HepG2 (cell line): ENCODE results near the gene SECISBP2L. TPM values are rescaled to one million over a fixed set of nuclear protein-coding genes. Genes with fewer than 3 reads are reported as not detected.

ENCODE experiments used
- CREM ChIP-seq, 2 experiments: sonication (generic) in 1 of 2; formaldehyde crosslinking in 1 of 2; IDR thresholded peaks; 2 replicates each; pipeline versions ENCODE4 v1.4.0 to v1.6.1; 2016 to 2020; ENCODE audit warnings: antibody characterized with exemption in 1 of 2, mild to moderate bottlenecking in 1 of 2, missing genetic modification reagents in 1 of 2
- EEA1 ChIP-seq: sonication (generic); formaldehyde crosslinking; IDR thresholded peaks from 2 replicates; pipeline ENCODE4 v1.5.1; 2020; ENCODE audit warnings: mild to moderate bottlenecking, missing genetic modification reagents, borderline replicate concordance
- FOXA1 ChIP-seq, 2 experiments: fragments of 450-650 bp in 1 of 2; sonication (generic) in 1 of 2; formaldehyde crosslinking in 1 of 2; IDR thresholded peaks; 2 replicates each; pipeline versions ENCODE4 v1.4.0 to v1.6.1; 2016 to 2020; ENCODE audit warnings: missing genetic modification reagents in 1 of 2
- HOXA9 ChIP-seq: sonication (generic); formaldehyde crosslinking; IDR thresholded peaks from 2 replicates; pipeline ENCODE4 v1.8.1; 2022; ENCODE audit warnings: missing genetic modification reagents, mild to moderate bottlenecking, moderate library complexity, borderline replicate concordance
- MIXL1 ChIP-seq: IDR thresholded peaks from 2 replicates; pipeline ENCODE4 v1.6.1; 2016
- MTA1 ChIP-seq: sonication (generic); formaldehyde crosslinking; IDR thresholded peaks from 2 replicates; pipeline ENCODE4 v1.4.0; 2020; ENCODE audit warnings: missing genetic modification reagents, mild to moderate bottlenecking, borderline replicate concordance
- PPARG ChIP-seq: conservative IDR thresholded peaks from 2 replicates; pipeline ENCODE4 v1.6.1; 2016; ENCODE audit warnings: missing biosample characterization, missing genetic modification reagents
- RBFOX2 ChIP-seq: fragments of 200-400 bp; formaldehyde crosslinking; IDR thresholded peaks from 2 replicates; pipeline ENCODE4 v1.6.1; 2017; ENCODE audit warnings: low read depth, mild to moderate bottlenecking, low read length
- RFX3 ChIP-seq: IDR thresholded peaks from 2 replicates; pipeline ENCODE4 v1.6.1; 2016; ENCODE audit warnings: missing biosample characterization, missing genetic modification reagents
- SRSF9 ChIP-seq: fragments of 200-400 bp; formaldehyde crosslinking; IDR thresholded peaks from 2 replicates; pipeline ENCODE4 v1.6.1; 2018; ENCODE audit warnings: borderline replicate concordance, mild to moderate bottlenecking, low read depth, low read length; ENCODE audit not compliant: insufficient read depth, poor library complexity, severe bottlenecking
- TOPORS ChIP-seq: sonication (generic); formaldehyde crosslinking; IDR thresholded peaks from 2 replicates; pipeline ENCODE4 v1.8.0; 2023; ENCODE audit warnings: mild to moderate bottlenecking, missing genetic modification reagents
- ZBTB3 ChIP-seq: sonication (generic); formaldehyde crosslinking; IDR thresholded peaks from 2 replicates; pipeline ENCODE4 v1.4.0; 2020; ENCODE audit warnings: low read depth, mild to moderate bottlenecking, moderate library complexity, missing genetic modification reagents, borderline replicate concordance
- ZFAT ChIP-seq: sonication (generic); formaldehyde crosslinking; conservative IDR thresholded peaks from 2 replicates; pipeline ENCODE4 v1.8.1; 2023; ENCODE audit warnings: missing genetic modification reagents, inconsistent platforms
- ZKSCAN1 ChIP-seq: fragments of 150-350 bp; IDR thresholded peaks from 2 replicates; pipeline ENCODE4 v1.6.1; 2014; ENCODE audit warnings: low read length
- ZNF354B ChIP-seq: sonication (generic); formaldehyde crosslinking; IDR thresholded peaks from 2 replicates; pipeline ENCODE4 v1.8.0; 2022; ENCODE audit warnings: mild to moderate bottlenecking, missing genetic modification reagents
- ZNF7 ChIP-seq: IDR thresholded peaks from 2 replicates; pipeline ENCODE4 v1.6.1; 2016; ENCODE audit warnings: missing biosample characterization, missing genetic modification reagents
- ZNF782 ChIP-seq: sonication (generic); formaldehyde crosslinking; IDR thresholded peaks from 2 replicates; pipeline ENCODE4 v1.4.0; 2020; ENCODE audit warnings: missing genetic modification reagents, mild to moderate bottlenecking, borderline replicate concordance
- ZNF83 ChIP-seq: sonication (generic); formaldehyde crosslinking; IDR thresholded peaks from 2 replicates; pipeline ENCODE4 v1.4.0; 2020; ENCODE audit warnings: missing genetic modification reagents, mild to moderate bottlenecking, borderline replicate concordance
- ZNF883 ChIP-seq: sonication (generic); formaldehyde crosslinking; IDR thresholded peaks from 2 replicates; pipeline ENCODE4 v1.5.1; 2020; ENCODE audit warnings: mild to moderate bottlenecking, missing genetic modification reagents; ENCODE audit errors: not compliant biosample characterization
- polyA plus RNA-seq, 8 experiments: library from polyadenylated mRNA; depleted of rRNA in 3 of 8; stranded (reverse) in 7 of 8; unstranded in 1 of 8; fragments of >200 nt; fragmentation: Illumina TruSeq in 4 of 8; extraction: Trizol in 4 of 8; gene quantifications; 2 replicates each; pipeline versions ENCODE4 v1.2.1 to v1.2.3, GENCODE V29; 2011 to 2016; ENCODE audit warnings: low read depth in 4 of 8, missing spikeins in 1 of 8, mixed read lengths in 1 of 8; ENCODE audit not compliant: insufficient read depth in 1 of 8
- total RNA-seq, 5 experiments: library from RNA; depleted of rRNA; stranded (reverse); fragments of >200 nt; fragmentation: Illumina TruSeq; extraction: Trizol; gene quantifications; 2 replicates each; pipeline ENCODE4 v1.2.3, GENCODE V29; 2016; ENCODE audit warnings: low read depth in 1 of 5
- TF ChIP-seq, protein P1 (sequence below): sonication (generic); formaldehyde crosslinking; IDR thresholded peaks from 2 replicates; pipeline ENCODE4 v1.4.0; 2020; ENCODE audit warnings: mild to moderate bottlenecking, missing genetic modification reagents
- TF ChIP-seq, protein P2 (sequence below): IDR thresholded peaks from 2 replicates; pipeline ENCODE4 v1.6.1; 2012; ENCODE audit warnings: low read depth, low read length, improper control_type of control experiment
- TF ChIP-seq, protein P3 (sequence below): sonication (generic); formaldehyde crosslinking; IDR thresholded peaks from 2 replicates; pipeline ENCODE4 v1.8.1; 2023; ENCODE audit warnings: mild to moderate bottlenecking, missing genetic modification reagents, borderline replicate concordance
- TF ChIP-seq, protein P4 (sequence below): sonication (generic); formaldehyde crosslinking; IDR thresholded peaks from 2 replicates; pipeline ENCODE4 v1.8.1; 2023; ENCODE audit warnings: mild to moderate bottlenecking, inconsistent platforms, moderate library complexity, missing genetic modification reagents, borderline replicate concordance

SECISBP2L gene
- total and polyA plus RNA-seq, 2 of the 13 experiments (the other 11 are each of a cell fraction or from before 2014, with no cell fraction given) = 13.9 to 15.6 TPM

DNA sequence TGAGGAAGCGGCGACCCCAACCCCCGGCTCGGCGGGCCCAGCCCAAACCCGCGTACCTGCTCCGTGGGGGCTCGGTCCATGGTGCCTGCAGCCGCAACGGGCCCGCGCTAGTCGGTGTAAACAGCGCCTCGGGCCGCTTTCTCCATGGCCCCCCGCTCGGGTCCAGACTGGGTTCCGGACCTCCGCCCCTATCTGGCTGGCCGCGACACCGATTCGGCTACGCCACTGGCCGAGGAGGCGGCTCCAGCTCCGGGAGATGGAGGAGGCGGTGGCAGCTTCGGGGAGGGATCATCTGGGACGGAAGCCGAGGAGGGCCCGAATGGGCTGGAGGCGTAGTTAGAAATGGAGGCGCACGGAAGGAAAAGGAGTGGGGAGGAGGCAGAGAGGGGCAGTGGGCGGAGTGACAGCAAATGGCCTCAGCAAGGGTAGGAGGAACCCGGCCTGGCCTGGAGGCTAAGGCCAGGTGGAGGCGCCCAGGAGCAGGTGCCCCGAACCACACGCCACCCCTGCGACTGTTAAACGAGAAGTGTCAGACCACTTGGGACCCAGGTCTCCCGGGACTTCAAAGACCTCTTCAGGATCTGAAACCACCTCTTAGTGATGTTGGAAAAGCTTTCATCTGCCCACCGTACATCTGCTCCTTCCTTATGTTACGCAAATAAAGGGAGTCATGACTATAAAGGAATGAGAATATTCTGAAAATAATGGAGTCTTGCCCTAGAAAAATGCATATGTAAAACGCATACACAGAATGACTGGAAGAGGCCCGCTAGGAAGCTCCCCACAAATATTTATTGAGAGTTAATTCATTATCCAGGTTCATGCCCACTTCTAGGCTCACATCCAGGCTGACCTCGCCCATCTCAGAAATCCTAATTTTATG is at the start of gene SECISBP2L (continued):
- TF ChIP-seq ZNF354B (CRISPR knock-in tag) = 0 out of 2 replicates have a peak, but pooled peaks have one; percentile 29
- TF ChIP-seq, protein P1, sequence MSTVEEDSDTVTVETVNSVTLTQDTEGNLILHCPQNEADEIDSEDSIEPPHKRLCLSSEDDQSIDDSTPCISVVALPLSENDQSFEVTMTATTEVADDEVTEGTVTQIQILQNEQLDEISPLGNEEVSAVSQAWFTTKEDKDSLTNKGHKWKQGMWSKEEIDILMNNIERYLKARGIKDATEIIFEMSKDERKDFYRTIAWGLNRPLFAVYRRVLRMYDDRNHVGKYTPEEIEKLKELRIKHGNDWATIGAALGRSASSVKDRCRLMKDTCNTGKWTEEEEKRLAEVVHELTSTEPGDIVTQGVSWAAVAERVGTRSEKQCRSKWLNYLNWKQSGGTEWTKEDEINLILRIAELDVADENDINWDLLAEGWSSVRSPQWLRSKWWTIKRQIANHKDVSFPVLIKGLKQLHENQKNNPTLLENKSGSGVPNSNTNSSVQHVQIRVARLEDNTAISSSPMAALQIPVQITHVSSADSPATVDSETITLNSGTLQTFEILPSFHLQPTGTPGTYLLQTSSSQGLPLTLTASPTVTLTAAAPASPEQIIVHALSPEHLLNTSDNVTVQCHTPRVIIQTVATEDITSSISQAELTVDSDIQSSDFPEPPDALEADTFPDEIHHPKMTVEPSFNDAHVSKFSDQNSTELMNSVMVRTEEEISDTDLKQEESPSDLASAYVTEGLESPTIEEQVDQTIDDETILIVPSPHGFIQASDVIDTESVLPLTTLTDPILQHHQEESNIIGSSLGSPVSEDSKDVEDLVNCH (CRISPR knock-in tag) = no peak
- no peak for TF ChIP-seq SRSF9
- TF ChIP-seq FOXA1 (IDR thresholded peaks at IDR 0.05) = no peak
- TF ChIP-seq FOXA1 (CRISPR knock-in tag; IDR thresholded peaks at IDR 0.05) = peak; percentile 49
- TF ChIP-seq, protein P2, sequence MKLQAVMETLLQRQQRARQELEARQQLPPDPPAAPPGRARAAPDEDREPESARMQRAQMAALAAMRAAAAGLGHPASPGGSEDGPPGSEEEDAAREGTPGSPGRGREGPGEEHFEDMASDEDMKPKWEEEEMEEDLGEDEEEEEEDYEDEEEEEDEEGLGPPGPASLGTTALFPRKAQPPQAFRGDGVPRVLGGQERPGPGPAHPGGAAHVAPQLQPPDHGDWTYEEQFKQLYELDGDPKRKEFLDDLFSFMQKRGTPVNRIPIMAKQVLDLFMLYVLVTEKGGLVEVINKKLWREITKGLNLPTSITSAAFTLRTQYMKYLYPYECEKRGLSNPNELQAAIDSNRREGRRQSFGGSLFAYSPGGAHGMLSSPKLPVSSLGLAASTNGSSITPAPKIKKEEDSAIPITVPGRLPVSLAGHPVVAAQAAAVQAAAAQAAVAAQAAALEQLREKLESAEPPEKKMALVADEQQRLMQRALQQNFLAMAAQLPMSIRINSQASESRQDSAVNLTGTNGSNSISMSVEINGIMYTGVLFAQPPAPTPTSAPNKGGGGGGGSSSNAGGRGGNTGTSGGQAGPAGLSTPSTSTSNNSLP = peak; percentile 41; the same call in 1 of the 2 replicates
- TF ChIP-seq MIXL1 (CRISPR knock-in tag) = peak; percentile 87
- no peak for TF ChIP-seq ZBTB3
- TF ChIP-seq ZNF7 = 0 out of 2 replicates have a peak, but pooled peaks have one; percentile 20
- TF ChIP-seq CREM (IDR thresholded peaks at IDR 0.05) = peak; percentile 48; the same call in 1 of the 2 replicates
- TF ChIP-seq CREM (CRISPR knock-in tag; IDR thresholded peaks at IDR 0.05) = no peak
- TF ChIP-seq EEA1 = no peak
- TF ChIP-seq MTA1 (CRISPR knock-in tag) = peak; percentile 90; the same call in 1 of the 2 replicates
- no peak for TF ChIP-seq ZFAT
- no peak for TF ChIP-seq ZNF883 (CRISPR knock-in tag)
- TF ChIP-seq HOXA9 (CRISPR knock-in tag) = no peak
- TF ChIP-seq RBFOX2 = peak; percentile 91
- TF ChIP-seq ZNF782 (CRISPR knock-in tag) = peak; percentile 60; the same call in 1 of the 2 replicates
- TF ChIP-seq ZNF83 (CRISPR knock-in tag) = 0 out of 2 replicates have a peak, but pooled peaks have one; percentile 17
- TF ChIP-seq, protein P3, sequence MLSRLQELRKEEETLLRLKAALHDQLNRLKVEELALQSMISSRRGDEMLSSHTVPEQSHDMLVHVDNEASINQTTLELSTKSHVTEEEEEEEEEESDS (CRISPR knock-in tag) = no peak
- TF ChIP-seq ZKSCAN1 = no peak; the same call in 1 of the 2 replicates
- TF ChIP-seq, protein P4, sequence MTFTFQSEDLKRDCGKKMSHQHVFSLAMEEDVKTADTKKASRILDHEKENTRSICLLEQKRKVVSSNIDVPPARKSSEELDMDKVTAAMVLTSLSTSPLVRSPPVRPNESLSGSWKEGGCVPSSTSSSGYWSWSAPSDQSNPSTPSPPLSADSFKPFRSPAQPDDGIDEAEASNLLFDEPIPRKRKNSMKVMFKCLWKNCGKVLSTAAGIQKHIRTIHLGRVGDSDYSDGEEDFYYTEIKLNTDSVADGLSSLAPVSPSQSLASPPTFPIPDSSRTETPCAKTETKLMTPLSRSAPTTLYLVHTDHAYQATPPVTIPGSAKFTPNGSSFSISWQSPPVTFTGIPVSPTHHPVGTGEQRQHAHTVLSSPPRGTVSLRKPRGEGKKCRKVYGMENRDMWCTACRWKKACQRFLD (CRISPR knock-in tag) = no peak
- peak; percentile 47; the same call in 1 of the 2 replicates for TF ChIP-seq PPARG (CRISPR knock-in tag)
- no peak; the same call in none of the 2 replicates for TF ChIP-seq TOPORS
- no peak; the same call in 1 of the 2 replicates for TF ChIP-seq RFX3 (CRISPR knock-in tag)
